Peyer's patch (tissue), 4 donors: ENCODE results near the gene CACNA1G.

Experiments used
- CTCF ChIP-seq, 6 experiments: fragments of 450-650 bp in 4 of 6; fragments of 200-600 bp in 2 of 6; sonication (generic) in 1 of 6; IDR thresholded peaks; one replicate each; pipeline ENCODE4 v1.5.1; 2017 to 2019; ENCODE audit warnings: antibody characterized with exemption in 6 of 6, mild to moderate bottlenecking in 3 of 6, moderate library complexity in 1 of 6
- POLR2A ChIP-seq, 2 donors: fragments of 450-650 bp; IDR thresholded peaks; one replicate each; pipeline ENCODE4 v1.5.1; 2017; ENCODE audit warnings: antibody characterized with exemption in 2 of 2, mild to moderate bottlenecking in 2 of 2, moderate library complexity in 2 of 2

GRCh38 chr17:50521514-50521913, 39.0 kb upstream of the CACNA1G start:
- TF ChIP-seq CTCF (IDR thresholded peaks at IDR 0.05): no peak
- TF ChIP-seq POLR2A (IDR thresholded peaks at IDR 0.05): no peak
